COR-L47 (cell line): ENCODE data around the gene RAB3A.

Experiments
- DNase-seq: peaks from one replicate; lab custom pipeline; 2025; lab: John Stamatoyannopoulos, UW

Gene RAB3A, protein sequence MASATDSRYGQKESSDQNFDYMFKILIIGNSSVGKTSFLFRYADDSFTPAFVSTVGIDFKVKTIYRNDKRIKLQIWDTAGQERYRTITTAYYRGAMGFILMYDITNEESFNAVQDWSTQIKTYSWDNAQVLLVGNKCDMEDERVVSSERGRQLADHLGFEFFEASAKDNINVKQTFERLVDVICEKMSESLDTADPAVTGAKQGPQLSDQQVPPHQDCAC

DNA sequence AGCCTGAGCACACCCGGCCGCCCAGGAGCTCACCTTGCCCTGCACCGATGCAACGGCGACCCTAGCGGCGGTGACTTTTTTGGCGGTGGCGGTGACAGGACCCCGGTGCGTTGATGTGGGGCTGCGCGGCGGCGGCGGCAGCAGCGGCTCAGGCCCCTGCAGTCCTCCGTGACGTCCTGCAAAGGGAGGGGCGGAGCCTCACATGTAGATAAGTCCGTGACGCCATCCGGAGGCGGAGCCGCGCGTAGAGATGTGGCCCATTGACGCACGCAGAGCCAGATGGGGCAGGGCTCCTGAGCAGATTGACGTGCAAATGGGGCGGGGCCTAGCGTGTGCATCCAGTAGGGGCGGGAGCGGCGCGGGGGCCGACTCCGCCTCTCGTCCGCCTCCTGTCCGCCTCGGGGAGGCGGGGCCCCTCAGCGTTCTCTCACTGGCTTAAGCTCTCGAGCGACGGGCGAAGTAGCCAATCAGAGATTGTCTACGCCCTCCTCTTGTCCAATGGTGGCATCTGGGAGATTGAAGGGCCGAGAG lies at the start of gene RAB3A:
RAB3A (minus strand) TSS at position 180 of the 531 bp plus-strand sequence. CDS start 1,302 bp downstream, outside the sequence.
- DNase-seq: peak; percentile 100

DNA sequence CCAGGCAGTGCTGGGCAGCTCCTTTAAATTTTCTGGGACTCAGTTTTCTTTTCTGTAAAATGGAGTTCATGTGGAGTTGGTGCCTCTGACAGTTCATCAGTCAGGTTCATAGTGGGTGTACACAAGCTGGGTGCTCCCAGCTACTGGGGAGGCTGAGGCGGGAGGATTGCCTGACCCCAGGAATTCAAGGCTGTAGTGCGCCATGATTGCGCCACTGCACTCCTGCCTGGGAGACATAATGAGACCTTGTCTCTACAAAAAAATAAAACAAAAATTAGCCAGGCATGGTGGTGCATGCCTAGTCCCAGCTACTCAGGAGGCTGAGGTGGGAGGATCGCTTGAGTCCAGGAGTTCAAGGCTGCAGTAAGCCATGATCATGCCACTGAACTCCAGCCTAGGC lies 49.3 kb upstream of the RAB3A start:
- DNase-seq: no peak

DNA sequence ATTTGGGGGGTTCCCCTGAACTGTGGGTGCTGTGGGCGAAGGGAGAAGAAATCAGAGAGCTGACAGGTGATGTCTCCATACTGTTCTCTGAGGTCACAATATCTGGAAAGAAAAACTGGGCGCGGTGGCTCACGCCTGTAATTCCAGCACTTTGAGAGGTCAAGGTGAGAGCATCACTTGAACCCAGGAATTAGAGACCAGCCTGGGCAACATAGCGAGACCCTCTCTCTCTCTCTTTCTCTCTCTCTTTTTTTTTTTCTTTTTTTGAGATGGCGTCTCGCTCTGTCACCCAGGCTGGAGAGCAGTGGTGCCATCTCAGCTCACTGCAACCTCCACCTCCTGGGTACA lies 48.5 kb upstream of the RAB3A start:
- no peak for DNase-seq

DNA sequence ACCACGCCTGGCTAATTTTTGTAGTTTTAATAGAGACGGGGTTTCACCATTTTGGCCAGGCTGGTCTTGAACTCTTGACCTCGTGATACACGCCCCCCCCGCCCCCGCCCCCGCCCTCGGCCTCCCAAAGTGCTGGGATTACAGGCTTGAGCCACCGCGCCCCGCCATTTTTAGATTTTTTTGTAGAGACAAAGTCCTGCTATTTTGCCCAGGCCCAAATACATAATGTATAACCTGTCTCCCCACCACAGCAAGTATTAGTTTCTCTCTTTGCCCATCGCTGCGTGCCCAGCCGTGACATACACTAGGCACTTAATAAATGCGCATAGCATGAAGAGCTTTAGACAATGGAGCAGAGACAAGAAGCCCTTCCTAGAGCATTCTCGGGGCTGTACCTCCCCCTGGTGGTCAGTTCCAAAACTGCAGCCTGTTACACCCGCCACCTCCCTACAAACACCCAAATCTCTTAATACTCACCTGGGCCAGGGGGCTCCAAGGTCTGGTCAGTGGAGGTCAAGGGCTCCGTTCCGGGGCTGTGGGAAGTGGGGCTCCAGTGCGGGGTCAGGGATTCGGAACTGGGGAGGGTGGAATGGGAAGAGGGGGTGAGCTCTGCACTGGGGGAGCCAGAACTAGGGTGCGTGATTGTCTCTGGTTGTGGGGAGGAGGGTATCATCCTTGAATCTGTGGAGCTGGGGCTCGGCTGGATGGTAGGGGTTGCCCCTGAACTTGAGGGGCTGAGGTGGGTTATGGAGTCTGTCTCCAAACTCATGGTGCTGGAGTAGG lies 47.9 kb upstream of the RAB3A start:
- peak; percentile 55 for DNase-seq

DNA sequence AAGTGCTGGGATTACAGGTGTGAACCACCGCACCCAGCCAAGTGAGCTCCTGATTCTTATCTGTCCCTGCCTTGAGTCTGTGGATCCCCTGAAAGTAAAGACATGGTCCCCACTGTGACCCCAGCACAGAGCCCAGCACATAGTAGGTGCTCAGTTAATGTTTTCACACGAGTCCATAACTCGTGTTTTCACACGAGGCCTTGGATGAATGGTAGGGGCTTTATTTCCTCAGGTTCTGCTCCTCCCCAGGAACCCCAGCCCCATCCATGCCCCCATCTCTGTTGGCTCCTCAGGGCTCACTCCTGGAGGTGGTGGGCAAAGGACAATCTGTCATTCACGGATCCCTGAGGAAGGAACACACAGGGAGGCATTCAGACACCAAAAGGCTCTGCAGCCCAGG lies 46.0 kb upstream of the RAB3A start:
- no peak for DNase-seq

DNA sequence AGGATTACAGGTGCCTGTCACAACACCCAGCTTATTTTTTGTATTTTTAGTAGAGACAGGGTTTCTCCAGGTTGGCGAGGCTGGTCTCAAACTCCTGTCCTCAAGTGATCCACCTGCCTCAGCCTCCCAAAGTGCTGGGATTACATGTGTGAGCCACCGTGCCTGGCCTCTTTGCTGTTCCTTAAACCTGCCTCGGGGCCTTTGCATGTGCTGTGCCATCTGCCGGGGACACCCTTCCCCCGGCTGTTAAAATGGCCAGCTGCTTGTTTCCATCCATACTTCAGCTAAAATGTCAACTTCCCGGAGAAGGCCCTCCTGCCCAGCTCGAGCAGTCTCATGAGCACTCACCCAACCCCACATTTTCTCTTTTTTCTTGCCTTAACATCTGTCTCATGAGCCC lies 41.5 kb upstream of the RAB3A start:
- no peak for DNase-seq

DNA sequence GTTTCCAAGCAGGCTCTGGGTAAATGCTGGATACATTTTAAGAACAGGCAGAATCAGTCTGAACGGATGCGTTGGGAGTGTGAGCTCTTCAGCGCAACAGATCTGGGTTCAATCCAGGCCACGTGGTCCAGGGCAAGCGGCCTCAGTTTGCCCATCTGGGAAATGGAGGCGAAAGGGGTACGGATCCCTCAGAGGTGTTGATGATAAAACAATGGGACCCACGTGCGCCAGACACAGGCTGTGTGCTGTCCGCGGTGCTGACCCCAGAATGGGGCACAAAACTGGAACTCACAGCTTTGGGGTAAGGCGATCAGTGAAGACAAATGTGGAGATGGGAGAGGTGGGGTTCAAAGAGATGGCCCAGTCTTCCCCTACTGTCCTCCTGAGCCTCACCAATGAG lies 35.5 kb upstream of the RAB3A start:
- DNase-seq: no peak

DNA sequence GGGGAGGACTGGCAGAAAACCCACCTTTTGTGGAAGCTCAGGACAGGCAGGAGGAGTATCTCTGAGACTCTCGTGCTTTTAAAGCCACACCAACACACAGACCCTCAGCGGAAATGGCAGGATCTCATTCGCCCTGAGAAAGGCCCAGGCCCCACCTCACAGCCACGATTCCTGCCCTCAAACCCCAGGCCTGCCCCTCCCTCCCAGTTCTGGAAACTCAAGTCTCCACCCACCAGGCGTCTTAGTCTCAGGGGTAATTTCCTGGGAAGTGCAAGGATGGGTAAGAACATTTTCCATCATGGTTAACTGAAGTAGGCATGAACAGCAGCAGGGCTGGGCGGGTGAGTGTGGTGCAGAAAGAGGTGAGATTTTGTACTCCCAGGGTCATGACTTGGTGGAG lies 30.4 kb upstream of the RAB3A start:
- DNase-seq: no peak

DNA sequence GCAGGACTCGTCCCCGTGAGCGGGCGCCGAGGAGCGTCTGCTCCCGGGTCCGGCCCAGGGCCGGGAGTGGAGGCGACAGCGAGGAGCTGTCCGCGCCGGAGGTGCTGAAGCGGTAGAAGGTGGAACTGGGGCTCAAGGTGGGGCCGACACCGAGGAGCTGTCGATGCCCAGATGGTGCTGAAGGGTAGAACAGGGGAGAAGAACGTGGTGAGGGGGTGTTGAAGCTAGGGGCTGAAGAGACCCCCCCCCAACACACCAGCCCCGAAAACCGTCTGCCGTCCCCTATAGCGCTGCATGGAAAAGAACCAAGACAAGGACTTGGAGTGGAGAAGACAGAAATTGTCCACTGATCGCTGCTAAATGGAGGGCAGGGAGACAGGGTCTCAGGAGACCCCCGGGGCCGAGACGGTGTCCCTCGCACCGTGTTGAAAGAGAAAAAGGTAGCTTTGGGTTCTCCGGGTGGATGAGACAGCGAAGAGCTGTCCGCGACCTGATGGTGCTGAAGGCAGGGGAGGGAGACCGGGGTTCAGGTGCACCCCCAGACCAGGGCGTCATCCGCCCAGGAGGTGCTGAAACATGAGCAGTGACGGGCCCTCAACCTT lies 29.5 kb upstream of the RAB3A start:
- no peak for DNase-seq

DNA sequence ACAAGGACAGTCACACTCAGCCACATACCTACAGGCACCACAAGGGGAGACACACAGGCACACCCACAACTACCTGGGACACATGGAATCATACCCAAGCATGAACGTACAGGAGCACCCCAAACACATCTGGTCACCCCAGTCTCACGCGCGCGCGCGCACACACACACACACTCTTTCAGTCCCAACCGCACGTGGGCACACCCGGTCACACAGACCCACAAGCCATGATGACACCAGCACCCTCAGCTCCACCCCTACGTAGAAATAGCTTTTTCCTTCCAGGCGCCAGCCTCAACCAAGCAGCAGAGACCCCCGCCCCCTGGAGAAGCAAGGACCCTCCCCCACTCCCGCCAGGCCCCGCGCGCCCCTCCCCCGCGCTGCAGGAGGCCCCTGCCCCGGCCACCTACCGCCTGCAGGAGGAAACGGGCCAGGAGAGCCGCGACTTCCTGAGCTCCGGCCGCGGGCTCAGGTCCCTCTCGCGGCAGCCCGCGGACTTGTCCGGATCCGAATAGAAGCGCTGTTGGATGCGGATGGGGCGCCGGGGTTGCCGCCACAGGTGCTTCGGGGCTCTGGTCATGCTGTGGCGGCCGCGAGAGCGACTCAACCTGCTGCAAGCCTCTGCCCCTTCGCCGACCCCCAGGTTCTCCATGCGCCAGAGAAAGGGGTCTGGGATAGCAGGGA lies 28.8 kb upstream of the RAB3A start:
- peak; percentile 25 for DNase-seq

DNA sequence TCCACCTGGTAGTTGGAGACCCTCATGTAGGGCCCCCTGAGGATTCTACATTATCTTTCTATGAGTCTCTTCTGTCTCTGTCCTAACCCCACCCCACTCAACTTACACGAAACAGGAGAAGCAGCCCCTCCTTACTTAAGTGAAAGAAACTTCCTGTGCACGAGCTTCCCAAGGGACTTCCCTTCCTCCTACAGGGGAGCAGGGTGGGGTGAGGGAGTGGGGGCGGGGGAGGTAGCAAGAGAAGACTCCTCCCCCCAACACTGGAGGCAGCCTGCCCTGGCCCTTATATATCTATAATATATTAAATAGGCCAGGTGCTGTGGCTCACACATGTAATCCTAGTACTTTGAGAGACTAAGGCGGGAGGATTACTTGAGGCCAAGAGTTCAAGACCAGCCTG lies 27.9 kb upstream of the RAB3A start:
- no peak for DNase-seq

DNA sequence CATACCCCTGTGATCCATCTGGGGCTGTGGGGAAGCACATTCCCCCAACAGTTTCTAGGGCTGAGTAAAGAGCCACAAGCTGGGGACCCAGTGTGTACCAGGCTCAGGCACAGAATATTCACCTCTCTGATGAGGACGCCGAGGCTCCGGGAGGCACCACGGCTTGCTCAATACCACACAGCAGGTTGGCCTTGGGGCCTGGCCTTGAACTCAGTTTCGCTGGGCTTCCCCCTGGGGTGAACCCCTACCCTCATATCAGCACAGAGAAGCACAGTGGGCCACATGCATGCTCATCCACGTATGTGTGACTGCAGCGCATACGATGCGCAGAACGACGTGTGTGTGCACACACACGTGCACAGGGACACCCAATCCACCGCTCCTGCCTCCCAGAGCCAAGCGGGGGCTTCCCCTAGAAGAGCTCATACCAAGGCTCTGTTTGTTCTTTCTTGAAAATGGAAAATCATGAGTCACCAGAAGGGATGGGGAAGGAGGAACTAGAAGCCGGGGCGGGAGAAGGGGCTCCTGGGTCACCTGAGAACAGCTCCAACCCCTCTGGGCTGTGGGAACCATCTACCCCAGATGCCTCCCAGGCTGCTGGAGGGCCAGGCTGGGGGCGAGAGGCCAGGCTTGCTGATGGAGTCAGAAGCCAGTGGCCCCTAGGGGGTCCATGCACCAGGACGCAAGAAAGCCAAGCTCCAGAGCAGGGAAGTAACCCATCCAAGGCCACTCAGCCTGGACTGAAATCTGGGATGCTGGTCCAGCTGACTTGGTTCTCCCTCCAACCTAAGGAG lies 27.3 kb upstream of the RAB3A start:
- DNase-seq: no peak

DNA sequence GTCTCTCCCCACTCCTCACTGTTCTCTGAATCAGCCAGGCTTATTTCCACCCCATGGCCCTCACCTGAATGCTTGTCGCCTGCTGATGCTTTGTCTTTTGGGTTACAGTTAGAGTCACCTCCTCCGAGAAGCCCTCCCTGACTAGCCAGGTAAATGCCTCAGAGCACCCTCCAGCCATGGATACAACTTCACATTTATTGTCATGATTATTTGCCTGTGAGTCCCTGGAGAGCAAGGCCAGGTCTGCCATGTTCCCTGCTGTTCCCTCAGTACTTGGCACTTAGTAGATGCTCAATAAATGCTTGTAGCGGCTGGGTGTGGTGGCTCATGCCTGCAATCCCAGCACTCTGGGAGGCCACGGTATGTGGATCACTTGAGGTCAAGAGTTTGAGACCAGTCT lies 26.1 kb upstream of the RAB3A start:
- DNase-seq: no peak

DNA sequence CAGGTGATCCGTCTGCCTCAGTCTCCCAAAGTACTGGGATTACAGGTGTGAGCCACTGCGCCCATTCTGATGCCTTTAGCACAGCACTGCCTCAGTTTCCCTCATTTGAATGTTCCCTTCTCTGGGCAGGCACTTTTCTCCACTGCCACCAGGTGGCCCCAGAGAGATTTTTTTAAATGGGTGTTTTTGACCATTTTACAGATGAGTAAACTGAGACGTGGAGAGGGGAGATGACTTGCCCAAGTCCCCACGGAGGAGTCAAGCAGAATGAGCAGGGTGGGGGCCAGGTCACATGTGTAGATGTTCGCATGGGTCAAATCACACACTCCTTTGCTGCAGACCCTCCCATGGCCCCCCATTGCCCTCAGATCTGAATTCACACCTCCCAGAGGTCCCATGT lies 25.6 kb upstream of the RAB3A start:
- DNase-seq: no peak

DNA sequence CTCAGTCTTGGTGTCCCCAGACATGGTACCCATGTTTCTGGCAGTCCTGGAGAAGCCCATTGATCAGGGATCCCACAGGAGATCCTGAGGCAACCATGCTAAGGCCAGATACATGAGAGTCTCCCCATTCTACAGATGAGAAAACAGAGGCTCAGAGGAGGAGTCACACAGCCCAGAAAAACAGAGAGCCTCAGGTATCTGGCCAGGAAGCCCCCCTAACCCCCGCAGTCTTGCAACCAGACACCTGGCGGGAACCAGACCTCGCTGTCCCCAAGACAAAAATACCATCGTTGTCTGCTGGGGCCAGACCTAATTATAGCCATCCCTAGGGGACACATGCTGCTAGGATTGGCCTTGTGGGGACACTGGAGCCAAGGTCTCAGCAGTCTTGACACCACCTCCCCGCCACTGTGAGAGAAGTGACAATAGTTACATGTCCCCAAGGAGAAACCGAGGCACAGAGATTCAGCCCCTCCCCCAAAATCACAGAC lies 24.0 kb upstream of the RAB3A start:
- no peak for DNase-seq

DNA sequence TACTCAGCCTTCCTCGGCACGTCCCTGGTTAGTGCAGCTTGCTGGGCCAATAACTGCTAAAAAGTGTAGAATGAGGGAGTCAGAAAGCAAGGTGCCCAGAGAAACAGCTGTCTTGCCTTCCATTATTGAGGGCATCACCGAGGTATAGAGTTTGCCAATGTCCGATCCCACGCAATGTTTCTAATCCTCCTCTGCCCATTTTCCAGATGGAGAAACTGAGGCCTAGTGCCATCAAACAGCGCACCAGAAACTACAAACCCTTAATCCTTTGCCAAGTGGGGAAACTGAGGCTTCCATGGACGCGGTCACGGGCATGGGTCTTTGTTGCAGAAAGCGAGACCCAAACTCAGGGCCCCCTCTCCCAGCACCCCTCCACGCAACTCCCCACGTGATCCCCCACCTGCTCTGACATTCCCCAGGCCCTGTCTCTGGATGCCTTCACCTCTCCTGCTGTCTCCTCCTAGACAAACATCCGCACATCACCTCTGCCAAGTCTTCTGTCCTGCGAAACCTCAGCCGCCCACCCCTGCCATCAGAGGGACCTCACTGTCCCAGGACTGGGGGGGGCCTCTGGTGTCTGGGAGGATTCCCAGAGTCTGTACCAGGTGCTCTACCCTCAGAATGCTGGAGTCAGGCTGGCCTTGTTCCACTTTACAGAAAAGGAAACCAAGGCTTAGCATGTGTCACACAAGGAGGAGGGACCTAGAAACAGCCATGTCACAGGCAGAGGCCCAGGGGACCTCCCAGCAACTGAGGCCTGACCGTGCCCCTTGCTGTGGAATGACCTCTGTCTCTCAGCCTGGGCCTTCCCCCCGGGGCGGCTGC lies 23.3 kb upstream of the RAB3A start:
- no peak for DNase-seq

DNA sequence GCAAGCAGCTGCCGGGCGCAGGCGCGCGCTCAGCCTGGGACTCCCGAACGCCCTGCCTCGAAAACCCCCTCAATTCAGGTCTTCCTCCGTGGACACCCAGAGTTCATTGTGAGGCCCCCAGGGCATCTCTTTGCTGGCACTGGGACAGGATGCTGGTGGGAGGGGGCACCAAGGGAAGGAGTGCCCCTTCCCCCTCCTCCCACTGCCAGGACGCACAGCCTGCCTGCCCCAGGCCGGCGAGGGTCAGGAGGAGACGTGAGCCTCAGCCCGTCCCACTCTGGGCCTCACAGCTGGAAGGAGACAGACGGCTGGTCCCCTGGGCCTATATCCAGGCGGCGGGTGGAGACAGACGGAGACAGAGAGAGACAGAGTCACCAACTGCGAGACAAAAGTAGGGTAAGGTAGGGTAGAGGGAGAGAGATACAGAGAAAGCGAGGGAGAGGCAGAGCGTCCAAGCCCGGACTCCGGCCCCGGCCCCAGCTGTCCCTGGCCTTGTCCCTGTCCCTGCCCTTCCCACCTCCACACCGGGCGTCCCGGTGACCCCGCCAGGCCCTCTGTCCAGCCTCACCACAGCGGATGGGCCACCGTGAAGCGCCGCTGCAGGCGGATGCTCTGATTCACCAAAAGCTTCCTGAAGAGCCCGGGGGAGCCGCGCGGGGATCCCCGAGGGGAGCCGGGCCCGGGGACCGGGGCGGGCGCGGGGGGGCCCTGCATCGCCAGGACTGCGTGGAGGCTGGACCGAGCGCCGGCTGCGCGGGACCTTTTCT lies 22.0 kb upstream of the RAB3A start, which contains the start of gene PDE4C:
PDE4C (minus strand) TSS at position 737 of the 767 bp plus-strand sequence; CDS start at position 714, 23 bp downstream.
- no peak for DNase-seq

DNA sequence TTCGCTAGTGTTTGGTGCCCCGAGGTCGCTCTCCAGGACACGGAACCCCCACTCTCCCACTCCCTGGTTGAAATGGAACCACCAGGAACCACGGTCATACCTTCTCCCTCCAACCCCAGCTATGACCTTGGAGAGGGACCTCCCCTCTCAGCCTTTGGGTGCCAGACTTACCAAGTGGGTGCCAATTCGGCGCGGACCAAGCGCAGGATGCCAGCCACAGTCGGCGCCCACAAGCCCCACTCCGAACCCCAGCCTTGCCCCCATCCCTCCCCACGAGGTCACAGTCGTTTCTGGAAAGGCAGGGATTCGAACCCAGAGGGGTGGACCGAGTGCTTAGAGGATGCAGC lies 21.5 kb upstream of the RAB3A start:
- DNase-seq: no peak

DNA sequence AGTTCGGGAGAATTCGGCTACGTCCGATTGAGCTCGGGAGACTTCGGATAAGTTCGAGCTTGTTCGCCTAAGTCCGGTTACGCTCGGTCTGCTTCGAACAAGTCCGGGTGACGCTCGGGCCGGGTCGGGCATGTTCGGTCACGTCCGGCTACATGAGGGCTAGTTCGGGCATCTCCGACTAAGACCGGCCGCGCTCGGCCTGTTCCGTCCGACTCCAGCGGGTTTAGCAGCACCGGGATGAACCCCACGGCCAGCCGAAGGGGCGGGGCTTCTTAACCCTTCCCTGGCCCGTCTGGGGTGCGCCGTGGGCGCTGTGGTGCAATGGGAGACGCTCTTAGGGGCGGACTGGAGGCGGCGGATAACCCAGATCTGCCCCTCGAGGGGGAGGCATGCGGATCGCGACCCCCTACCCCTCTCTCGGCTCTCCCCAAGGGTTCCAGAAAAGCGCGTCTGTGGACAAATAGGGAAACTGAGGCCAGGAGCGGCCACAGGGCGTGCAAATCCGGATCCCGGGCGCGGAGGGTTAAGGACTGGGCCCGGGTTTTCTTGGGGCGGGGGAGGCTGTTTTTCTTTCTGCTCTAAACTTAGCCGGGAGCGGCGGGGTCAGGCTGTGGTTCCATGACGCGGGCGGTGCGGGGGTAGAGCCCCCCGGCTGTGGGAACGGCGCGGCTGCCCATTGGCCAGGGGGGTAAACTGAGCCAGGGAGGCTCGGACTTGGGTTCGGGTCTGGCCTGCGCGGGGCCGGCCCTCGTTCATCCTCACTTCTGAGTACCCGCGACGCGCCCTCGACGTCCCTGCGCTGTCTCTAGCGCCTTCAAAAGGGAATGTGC lies 20.9 kb upstream of the RAB3A start:
- peak; percentile 99 for DNase-seq
